H1 (cell line): Measurements from ENCODE around the gene SMDT1. TPM values are rescaled to one million over a fixed set of nuclear protein-coding genes. Genes with fewer than 3 reads are reported as not detected.

Source experiments
- polyA plus RNA-seq, 7 experiments: library from polyadenylated mRNA; depleted of rRNA in 3 of 7; stranded (reverse) in 5 of 7; unstranded in 2 of 7; fragments of >200 nt in 5 of 7; fragments of 200-250 nt in 2 of 7; gene quantifications; 1 replicate in 5 of 7; 2 replicates in 1 of 7; 4 replicates in 1 of 7; pipeline versions ENCODE4 v1.2.1 to v1.2.3, GENCODE V29; 2011 to 2013; ENCODE audit warnings: missing spikeins in 2 of 7, mixed read lengths in 2 of 7
- total RNA-seq: library from RNA; stranded (reverse); fragmentation: NEBNext Ultra II Directional; extraction: Animal tissue kit (Norgen Biotek cat#: 25700); gene quantifications from 2 replicates; pipeline ENCODE4 v1.2.1, GENCODE V29; 2021
- TF ChIP-seq, protein P1 (sequence below): fragments of 300-600 bp; sonication (generic); IDR thresholded peaks from 2 replicates; pipeline ENCODE4 v1.7.1; 2012; ENCODE audit warnings: low read length, moderate library complexity, mild to moderate bottlenecking, inconsistent platforms; ENCODE audit not compliant: insufficient replicate concordance

SMDT1 gene
- total and polyA plus RNA-seq, 2 of the 8 experiments (the other 6 are each of a cell fraction or from before 2014, with no cell fraction given), result 34.9 to 35.6 TPM

- TF ChIP-seq, protein P1, sequence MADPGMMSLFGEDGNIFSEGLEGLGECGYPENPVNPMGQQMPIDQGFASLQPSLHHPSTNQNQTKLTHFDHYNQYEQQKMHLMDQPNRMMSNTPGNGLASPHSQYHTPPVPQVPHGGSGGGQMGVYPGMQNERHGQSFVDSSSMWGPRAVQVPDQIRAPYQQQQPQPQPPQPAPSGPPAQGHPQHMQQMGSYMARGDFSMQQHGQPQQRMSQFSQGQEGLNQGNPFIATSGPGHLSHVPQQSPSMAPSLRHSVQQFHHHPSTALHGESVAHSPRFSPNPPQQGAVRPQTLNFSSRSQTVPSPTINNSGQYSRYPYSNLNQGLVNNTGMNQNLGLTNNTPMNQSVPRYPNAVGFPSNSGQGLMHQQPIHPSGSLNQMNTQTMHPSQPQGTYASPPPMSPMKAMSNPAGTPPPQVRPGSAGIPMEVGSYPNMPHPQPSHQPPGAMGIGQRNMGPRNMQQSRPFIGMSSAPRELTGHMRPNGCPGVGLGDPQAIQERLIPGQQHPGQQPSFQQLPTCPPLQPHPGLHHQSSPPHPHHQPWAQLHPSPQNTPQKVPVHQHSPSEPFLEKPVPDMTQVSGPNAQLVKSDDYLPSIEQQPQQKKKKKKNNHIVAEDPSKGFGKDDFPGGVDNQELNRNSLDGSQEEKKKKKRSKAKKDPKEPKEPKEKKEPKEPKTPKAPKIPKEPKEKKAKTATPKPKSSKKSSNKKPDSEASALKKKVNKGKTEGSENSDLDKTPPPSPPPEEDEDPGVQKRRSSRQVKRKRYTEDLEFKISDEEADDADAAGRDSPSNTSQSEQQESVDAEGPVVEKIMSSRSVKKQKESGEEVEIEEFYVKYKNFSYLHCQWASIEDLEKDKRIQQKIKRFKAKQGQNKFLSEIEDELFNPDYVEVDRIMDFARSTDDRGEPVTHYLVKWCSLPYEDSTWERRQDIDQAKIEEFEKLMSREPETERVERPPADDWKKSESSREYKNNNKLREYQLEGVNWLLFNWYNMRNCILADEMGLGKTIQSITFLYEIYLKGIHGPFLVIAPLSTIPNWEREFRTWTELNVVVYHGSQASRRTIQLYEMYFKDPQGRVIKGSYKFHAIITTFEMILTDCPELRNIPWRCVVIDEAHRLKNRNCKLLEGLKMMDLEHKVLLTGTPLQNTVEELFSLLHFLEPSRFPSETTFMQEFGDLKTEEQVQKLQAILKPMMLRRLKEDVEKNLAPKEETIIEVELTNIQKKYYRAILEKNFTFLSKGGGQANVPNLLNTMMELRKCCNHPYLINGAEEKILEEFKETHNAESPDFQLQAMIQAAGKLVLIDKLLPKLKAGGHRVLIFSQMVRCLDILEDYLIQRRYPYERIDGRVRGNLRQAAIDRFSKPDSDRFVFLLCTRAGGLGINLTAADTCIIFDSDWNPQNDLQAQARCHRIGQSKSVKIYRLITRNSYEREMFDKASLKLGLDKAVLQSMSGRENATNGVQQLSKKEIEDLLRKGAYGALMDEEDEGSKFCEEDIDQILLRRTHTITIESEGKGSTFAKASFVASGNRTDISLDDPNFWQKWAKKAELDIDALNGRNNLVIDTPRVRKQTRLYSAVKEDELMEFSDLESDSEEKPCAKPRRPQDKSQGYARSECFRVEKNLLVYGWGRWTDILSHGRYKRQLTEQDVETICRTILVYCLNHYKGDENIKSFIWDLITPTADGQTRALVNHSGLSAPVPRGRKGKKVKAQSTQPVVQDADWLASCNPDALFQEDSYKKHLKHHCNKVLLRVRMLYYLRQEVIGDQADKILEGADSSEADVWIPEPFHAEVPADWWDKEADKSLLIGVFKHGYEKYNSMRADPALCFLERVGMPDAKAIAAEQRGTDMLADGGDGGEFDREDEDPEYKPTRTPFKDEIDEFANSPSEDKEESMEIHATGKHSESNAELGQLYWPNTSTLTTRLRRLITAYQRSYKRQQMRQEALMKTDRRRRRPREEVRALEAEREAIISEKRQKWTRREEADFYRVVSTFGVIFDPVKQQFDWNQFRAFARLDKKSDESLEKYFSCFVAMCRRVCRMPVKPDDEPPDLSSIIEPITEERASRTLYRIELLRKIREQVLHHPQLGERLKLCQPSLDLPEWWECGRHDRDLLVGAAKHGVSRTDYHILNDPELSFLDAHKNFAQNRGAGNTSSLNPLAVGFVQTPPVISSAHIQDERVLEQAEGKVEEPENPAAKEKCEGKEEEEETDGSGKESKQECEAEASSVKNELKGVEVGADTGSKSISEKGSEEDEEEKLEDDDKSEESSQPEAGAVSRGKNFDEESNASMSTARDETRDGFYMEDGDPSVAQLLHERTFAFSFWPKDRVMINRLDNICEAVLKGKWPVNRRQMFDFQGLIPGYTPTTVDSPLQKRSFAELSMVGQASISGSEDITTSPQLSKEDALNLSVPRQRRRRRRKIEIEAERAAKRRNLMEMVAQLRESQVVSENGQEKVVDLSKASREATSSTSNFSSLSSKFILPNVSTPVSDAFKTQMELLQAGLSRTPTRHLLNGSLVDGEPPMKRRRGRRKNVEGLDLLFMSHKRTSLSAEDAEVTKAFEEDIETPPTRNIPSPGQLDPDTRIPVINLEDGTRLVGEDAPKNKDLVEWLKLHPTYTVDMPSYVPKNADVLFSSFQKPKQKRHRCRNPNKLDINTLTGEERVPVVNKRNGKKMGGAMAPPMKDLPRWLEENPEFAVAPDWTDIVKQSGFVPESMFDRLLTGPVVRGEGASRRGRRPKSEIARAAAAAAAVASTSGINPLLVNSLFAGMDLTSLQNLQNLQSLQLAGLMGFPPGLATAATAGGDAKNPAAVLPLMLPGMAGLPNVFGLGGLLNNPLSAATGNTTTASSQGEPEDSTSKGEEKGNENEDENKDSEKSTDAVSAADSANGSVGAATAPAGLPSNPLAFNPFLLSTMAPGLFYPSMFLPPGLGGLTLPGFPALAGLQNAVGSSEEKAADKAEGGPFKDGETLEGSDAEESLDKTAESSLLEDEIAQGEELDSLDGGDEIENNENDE, result no peak
Observed at GRCh38 chr22:42091455-42091782, 11.9 kb downstream of the SMDT1 start (continued).
